ENCODE data around the gene MTERF1.

DNA sequence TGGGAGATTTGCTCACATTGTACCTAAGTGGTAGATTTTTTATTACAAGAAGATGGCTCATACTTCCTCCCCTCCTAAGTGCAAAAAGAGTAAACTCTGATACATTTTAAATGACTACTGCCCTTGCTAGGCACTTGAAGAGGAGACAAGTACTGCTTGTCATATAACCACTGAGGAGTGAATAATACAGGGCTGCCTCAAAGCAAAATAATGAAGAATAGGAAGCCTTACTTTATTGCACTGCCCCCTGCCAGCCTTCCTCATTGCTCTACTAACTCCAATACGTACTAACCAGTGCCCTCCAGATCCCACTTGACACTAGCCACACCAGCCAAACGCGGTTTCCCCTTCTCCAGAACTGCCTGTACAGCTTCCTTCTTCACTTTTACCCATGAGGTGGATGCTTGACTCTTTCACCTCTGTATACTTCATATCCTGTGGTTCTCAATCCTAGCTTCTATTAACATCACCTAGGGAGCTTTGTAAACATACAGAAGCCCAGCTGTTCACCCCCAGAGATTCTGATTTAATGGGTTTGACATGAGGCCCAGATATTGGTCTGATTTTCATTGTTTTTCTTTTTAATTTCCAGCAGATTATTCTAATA, 11.7 kb upstream of the MTERF1 start:
- no peak for TF ChIP-seq EED (CRISPR knock-in tag; IDR thresholded peaks at IDR 0.05)
- TF ChIP-seq ZZZ3 (CRISPR knock-in tag; IDR thresholded peaks at IDR 0.05; ENCODE audit: borderline replicate concordance) = no peak
- no peak for TF ChIP-seq POLR2AphosphoS2 (IDR thresholded peaks at IDR 0.05; ENCODE audit: low read depth, low read length)
- TF ChIP-seq, protein P1, sequence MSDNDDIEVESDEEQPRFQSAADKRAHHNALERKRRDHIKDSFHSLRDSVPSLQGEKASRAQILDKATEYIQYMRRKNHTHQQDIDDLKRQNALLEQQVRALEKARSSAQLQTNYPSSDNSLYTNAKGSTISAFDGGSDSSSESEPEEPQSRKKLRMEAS (IDR thresholded peaks at IDR 0.05) = no peak
- TF ChIP-seq, protein P2, sequence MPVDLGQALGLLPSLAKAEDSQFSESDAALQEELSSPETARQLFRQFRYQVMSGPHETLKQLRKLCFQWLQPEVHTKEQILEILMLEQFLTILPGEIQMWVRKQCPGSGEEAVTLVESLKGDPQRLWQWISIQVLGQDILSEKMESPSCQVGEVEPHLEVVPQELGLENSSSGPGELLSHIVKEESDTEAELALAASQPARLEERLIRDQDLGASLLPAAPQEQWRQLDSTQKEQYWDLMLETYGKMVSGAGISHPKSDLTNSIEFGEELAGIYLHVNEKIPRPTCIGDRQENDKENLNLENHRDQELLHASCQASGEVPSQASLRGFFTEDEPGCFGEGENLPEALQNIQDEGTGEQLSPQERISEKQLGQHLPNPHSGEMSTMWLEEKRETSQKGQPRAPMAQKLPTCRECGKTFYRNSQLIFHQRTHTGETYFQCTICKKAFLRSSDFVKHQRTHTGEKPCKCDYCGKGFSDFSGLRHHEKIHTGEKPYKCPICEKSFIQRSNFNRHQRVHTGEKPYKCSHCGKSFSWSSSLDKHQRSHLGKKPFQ (CRISPR knock-in tag; IDR thresholded peaks at IDR 0.05; ENCODE audit: insufficient replicate concordance) = no peak
- TF ChIP-seq ZNF589 (CRISPR knock-in tag; conservative IDR thresholded peaks at IDR 0.05) = no peak
- no peak for TF ChIP-seq ZC3H4 (CRISPR knock-in tag; IDR thresholded peaks at IDR 0.05; ENCODE audit: borderline replicate concordance)
- no peak for TF ChIP-seq PHB2 (IDR thresholded peaks at IDR 0.05; ENCODE audit: partially characterized antibody)
- no peak for TF ChIP-seq ZNF263 (CRISPR knock-in tag; IDR thresholded peaks at IDR 0.05)
- TF ChIP-seq, protein P3, sequence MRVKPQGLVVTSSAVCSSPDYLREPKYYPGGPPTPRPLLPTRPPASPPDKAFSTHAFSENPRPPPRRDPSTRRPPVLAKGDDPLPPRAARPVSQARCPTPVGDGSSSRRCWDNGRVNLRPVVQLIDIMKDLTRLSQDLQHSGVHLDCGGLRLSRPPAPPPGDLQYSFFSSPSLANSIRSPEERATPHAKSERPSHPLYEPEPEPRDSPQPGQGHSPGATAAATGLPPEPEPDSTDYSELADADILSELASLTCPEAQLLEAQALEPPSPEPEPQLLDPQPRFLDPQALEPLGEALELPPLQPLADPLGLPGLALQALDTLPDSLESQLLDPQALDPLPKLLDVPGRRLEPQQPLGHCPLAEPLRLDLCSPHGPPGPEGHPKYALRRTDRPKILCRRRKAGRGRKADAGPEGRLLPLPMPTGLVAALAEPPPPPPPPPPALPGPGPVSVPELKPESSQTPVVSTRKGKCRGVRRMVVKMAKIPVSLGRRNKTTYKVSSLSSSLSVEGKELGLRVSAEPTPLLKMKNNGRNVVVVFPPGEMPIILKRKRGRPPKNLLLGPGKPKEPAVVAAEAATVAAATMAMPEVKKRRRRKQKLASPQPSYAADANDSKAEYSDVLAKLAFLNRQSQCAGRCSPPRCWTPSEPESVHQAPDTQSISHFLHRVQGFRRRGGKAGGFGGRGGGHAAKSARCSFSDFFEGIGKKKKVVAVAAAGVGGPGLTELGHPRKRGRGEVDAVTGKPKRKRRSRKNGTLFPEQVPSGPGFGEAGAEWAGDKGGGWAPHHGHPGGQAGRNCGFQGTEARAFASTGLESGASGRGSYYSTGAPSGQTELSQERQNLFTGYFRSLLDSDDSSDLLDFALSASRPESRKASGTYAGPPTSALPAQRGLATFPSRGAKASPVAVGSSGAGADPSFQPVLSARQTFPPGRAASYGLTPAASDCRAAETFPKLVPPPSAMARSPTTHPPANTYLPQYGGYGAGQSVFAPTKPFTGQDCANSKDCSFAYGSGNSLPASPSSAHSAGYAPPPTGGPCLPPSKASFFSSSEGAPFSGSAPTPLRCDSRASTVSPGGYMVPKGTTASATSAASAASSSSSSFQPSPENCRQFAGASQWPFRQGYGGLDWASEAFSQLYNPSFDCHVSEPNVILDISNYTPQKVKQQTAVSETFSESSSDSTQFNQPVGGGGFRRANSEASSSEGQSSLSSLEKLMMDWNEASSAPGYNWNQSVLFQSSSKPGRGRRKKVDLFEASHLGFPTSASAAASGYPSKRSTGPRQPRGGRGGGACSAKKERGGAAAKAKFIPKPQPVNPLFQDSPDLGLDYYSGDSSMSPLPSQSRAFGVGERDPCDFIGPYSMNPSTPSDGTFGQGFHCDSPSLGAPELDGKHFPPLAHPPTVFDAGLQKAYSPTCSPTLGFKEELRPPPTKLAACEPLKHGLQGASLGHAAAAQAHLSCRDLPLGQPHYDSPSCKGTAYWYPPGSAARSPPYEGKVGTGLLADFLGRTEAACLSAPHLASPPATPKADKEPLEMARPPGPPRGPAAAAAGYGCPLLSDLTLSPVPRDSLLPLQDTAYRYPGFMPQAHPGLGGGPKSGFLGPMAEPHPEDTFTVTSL (CRISPR knock-in tag; IDR thresholded peaks at IDR 0.05; ENCODE audit: borderline replicate concordance) = no peak
- TF ChIP-seq MED8 (CRISPR knock-in tag; IDR thresholded peaks at IDR 0.05; ENCODE audit: insufficient replicate concordance) = no peak
